ENCODE measurements around the gene BUD13. TPM values are rescaled to one million over a fixed set of nuclear protein-coding genes. Genes with fewer than 3 reads are reported as not detected.

BUD13 gene
- 19.5 and 19.8 TPM in 2 replicates for total RNA-seq
- 13.9 and 15.3 TPM in 2 replicates for polyA plus RNA-seq

GRCh38 chr11:116772443-116773202 lies at the start of gene BUD13:
TSS of gene BUD13 (minus strand) at chr11:116772987. CDS start at chr11:116772964, 23 bp downstream.
- DNase-seq (ENCODE audit: low read depth in 1 of 2, low spot score in 1 of 2), result peak; percentile 87 to 92
- H3K27me3 ChIP-seq, result no peaks in the 10 kb centered on the region
- H3K4me1 ChIP-seq (ENCODE audit: low read depth), result peaks cover 19% of the 10 kb centered on the region
- H3K36me3 ChIP-seq, result peaks cover 17% of the 10 kb centered on the region
- H3K4me3 ChIP-seq, result peak within 1 kb of the TSS; percentile 70
- H3K27ac ChIP-seq, result peak within 1 kb of the TSS; percentile 94
- H3K9me3 ChIP-seq (ENCODE audit: low read depth), result no peaks in the 10 kb centered on the region
- no peak for TF ChIP-seq CTCF (IDR thresholded peaks at IDR 0.05; ENCODE audit: low read depth, low read length)

- Histone ChIP-seq H3K4me1 (ENCODE audit: low read depth) (peaks cover 20% of the 10 kb centered on the region), H3K27ac (no peak overlapping the region), H3K9me3 (ENCODE audit: low read depth) (no peaks in the 10 kb centered on the region), H3K4me3 (no peak overlapping the region), H3K36me3 (no peaks in the 10 kb centered on the region), H3K27me3 (no peaks in the 10 kb centered on the region)
- DNase-seq (ENCODE audit: low read depth in 1 of 2, low spot score in 1 of 2), result no peak
- no peak for TF ChIP-seq CTCF (IDR thresholded peaks at IDR 0.05; ENCODE audit: low read depth, low read length)
Observed at GRCh38 chr11:116822575-116822974, 49.8 kb upstream of the BUD13 start.

- Histone ChIP-seq H3K27ac (no peak overlapping the region), H3K27me3 (no peaks in the 10 kb centered on the region), H3K4me3 (no peak overlapping the region), H3K9me3 (ENCODE audit: low read depth) (no peaks in the 10 kb centered on the region), H3K4me1 (ENCODE audit: low read depth) (peaks cover 12% of the 10 kb centered on the region), H3K36me3 (no peaks in the 10 kb centered on the region)
- DNase-seq (ENCODE audit: low read depth in 1 of 2, low spot score in 1 of 2), result no peak
- no peak for TF ChIP-seq CTCF (IDR thresholded peaks at IDR 0.05; ENCODE audit: low read depth, low read length)
Observed at GRCh38 chr11:116821050-116821918, 48.5 kb upstream of the BUD13 start.

GRCh38 chr11:116819049-116819448 lies 46.3 kb upstream of the BUD13 start:
- no peaks in the 10 kb centered on the region for H3K27me3 ChIP-seq

More at GRCh38 chr11:116819049-116819448, 46.3 kb upstream of the BUD13 start:
- TF ChIP-seq CTCF (IDR thresholded peaks at IDR 0.05; ENCODE audit: low read depth, low read length), result no peak
- Histone ChIP-seq H3K27ac (no peak overlapping the region), H3K4me1 (ENCODE audit: low read depth) (peaks cover 10% of the 10 kb centered on the region), H3K36me3 (no peaks in the 10 kb centered on the region), H3K9me3 (ENCODE audit: low read depth) (no peaks in the 10 kb centered on the region), H3K4me3 (no peak overlapping the region)
- no peak for DNase-seq (ENCODE audit: low read depth in 1 of 2, low spot score in 1 of 2)

Data from cardiac muscle cell (in vitro differentiated cells and primary cell).